HuH-7 (cell line): ENCODE data around the gene NHEJ1.

ENCODE experiments used
- DNase-seq: peaks from one replicate; pipeline ENCODE4 v3.0.0; 2011; ENCODE audit warnings: low spot score

Gene NHEJ1

GRCh38 chr2:219182331-219183150 is 21.9 kb upstream of the NHEJ1 start:
- no peak for DNase-seq

GRCh38 chr2:219181531-219181930 is 20.9 kb upstream of the NHEJ1 start:
- DNase-seq: no peak

- DNase-seq: no peak
Observed at GRCh38 chr2:219180961-219181360, 20.3 kb upstream of the NHEJ1 start.

- DNase-seq: no peak
Observed at GRCh38 chr2:219179601-219180465, 19.2 kb upstream of the NHEJ1 start.

- peak; percentile 39 for DNase-seq
Observed at GRCh38 chr2:219178377-219179175, 18.0 kb upstream of the NHEJ1 start.

GRCh38 chr2:219177552-219178376 is 17.1 kb upstream of the NHEJ1 start, which contains the start of gene RETREG2:
TSS of gene RETREG2 (plus strand) at chr2:219178275. CDS start at chr2:219178353, 78 bp downstream.
- DNase-seq: peak; percentile 95

GRCh38 chr2:219176818-219177551 is 16.4 kb upstream of the NHEJ1 start, which contains the start of gene CNPPD1:
TSS of gene CNPPD1 (minus strand) at chr2:219176925. CDS start at chr2:219176828, 97 bp downstream.
- DNase-seq: peak; percentile 78

- peak; percentile 31 for DNase-seq
Observed at GRCh38 chr2:219175928-219176817, 15.6 kb upstream of the NHEJ1 start.

GRCh38 chr2:219175486-219175885 is 14.9 kb upstream of the NHEJ1 start:
- DNase-seq: no peak

- no peak for DNase-seq
Observed at GRCh38 chr2:219174801-219175200, 14.2 kb upstream of the NHEJ1 start.

- no peak for DNase-seq
Observed at GRCh38 chr2:219174146-219174545, 13.5 kb upstream of the NHEJ1 start.

GRCh38 chr2:219173176-219173575 is 12.6 kb upstream of the NHEJ1 start:
- no peak for DNase-seq

GRCh38 chr2:219172231-219173154 is 11.9 kb upstream of the NHEJ1 start:
- no peak for DNase-seq

- DNase-seq: peak; percentile 73
Observed at GRCh38 chr2:219171231-219171651, 10.6 kb upstream of the NHEJ1 start.

GRCh38 chr2:219169930-219170654 is 9.5 kb upstream of the NHEJ1 start, which contains the start of gene SLC23A3:
TSS of gene SLC23A3 (minus strand) at chr2:219170029. CDS start at chr2:219169984, 45 bp downstream.
- DNase-seq: no peak

- DNase-seq: no peak
Observed at GRCh38 chr2:219168932-219169331, 8.3 kb upstream of the NHEJ1 start.

- DNase-seq: no peak
Observed at GRCh38 chr2:219168526-219168925, 7.9 kb upstream of the NHEJ1 start.
